Tibial nerve (tissue), 4 donors: ENCODE data around the gene ZBED4.

Source experiments
- CTCF ChIP-seq, 5 experiments: fragments of 200-600 bp in 3 of 5; fragments of 450-650 bp in 2 of 5; sonication (generic) in 3 of 5; IDR thresholded peaks; one replicate each; pipeline ENCODE4 v1.5.1; 2016 to 2019; ENCODE audit warnings: antibody characterized with exemption in 5 of 5, mild to moderate bottlenecking in 3 of 5, moderate library complexity in 2 of 5
- EP300 ChIP-seq, 2 donors: sonication (generic); formaldehyde crosslinking; IDR thresholded peaks; one replicate each; pipeline ENCODE4 v1.6.1; 2017; ENCODE audit warnings: antibody characterized with exemption in 2 of 2, mild to moderate bottlenecking in 1 of 2

- no peak for TF ChIP-seq CTCF (IDR thresholded peaks at IDR 0.05)
- no peak for TF ChIP-seq EP300 (IDR thresholded peaks at IDR 0.05)
Measured at GRCh38 chr22:49847751-49848689, 5.6 kb upstream of the ZBED4 start.
